Medulla oblongata (tissue), 1 donor: ENCODE data around the gene DTX3L.

ENCODE experiments used
- DNase-seq: peaks from one replicate; pipeline ENCODE4 v3.0.0-alpha.2; 2015; ENCODE audit errors: extremely low spot score

DTX3L gene

DNA sequence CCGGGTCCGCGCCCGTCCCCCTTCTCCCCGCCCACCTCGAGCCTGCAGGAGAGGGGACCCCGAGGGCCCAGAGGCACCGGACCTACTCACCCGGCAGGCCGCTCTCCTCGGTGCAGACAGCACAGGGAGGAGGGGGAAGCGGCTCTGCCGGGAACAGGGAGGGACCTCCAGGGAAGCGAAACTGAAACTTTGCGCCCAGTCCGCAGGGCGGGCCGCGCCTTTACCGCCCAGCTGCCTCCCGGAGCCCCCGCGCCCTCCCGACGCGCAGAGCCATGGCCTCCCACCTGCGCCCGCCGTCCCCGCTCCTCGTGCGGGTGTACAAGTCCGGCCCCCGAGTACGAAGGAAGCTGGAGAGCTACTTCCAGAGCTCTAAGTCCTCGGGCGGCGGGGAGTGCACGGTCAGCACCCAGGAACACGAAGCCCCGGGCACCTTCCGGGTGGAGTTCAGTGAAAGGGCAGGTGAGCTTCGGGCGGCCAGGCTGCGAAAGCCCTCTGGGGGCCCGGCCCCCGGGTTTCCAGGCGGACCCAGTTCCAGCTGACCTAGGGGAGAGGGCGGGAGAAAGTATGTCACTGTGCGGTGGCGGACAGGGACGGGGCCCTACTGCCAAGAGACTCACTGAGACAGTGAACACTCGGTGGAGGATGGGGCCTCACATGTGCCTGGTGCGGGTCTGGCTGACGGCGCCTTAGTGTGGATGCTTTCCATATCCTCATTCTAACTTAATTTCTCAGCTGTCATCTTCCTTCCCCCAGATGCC, at the start of gene DTX3L, which contains the start of gene PARP9:
TSS of gene DTX3L (plus strand) at position 184 of the 758 bp plus-strand sequence. CDS start at position 273, 89 bp downstream.
TSS of gene PARP9 (minus strand) at position 146 of the 758 bp plus-strand sequence. CDS start 4,680 bp downstream, outside the sequence.
- DNase-seq: peak; percentile 79

DNA sequence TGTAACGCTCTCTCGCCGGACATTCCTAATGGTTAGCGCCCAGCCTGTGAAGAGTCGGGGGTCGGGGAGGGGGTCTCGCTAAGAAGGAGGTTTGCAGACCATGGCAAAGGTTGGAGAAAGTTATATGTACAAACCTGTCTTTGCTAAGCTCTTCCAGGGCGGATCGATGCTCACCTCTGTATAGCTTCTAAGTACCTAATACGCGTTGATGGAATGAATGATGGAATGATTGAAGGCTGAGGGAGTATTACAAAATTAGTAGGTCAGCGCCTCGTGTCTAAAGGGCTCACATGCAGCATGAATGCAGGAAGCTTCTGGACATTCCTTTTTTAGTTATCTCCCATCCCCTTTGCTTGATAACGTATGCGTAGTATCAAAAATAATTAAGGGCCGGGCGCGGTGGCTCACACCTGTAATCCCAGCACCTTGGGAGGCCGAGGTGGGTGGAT, 49.1 kb upstream of the DTX3L start:
- DNase-seq: no peak

DNA sequence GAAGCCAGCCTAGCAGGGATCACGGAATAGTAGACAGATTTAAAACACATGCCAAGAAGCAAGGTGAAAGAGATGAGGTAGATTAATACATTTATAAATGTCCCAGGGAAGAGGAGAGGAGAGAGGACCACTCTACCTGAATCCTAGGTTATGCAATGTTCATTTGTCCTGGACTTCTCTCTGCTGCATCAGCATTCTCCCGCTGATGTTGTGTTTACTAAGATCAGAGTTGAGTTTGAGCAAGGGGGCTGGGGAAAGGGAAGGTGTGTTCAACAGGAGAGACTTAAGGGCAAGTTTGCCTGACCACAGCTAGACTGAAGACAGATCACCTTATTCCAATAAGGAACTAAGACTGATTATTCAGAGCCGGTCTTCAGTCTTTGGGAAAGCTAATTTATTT, 48.3 kb upstream of the DTX3L start:
- DNase-seq: no peak

DNA sequence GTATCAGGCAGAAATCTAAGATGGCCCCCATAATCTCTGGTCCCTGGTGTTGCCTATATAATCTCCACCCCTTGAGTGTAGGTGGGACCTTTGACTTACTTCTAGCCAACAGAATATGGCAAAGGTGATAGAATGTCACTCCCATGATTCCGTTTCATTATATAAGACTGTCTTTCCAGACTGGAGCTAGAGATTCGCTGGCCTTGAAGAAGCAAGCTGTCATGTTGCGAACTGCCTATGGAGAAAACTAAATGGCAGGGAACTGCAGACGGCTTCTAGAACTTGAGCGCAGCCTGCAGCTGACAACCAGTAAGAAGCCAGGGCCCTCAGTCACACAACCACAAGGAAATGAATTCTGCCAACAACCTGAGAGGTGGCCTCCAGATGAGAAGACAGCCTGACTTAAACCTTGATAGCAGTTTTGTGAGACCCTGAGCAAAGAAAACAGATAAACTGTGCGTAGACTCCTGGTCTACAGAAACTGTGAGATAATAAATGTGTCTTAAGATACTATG, 47.2 kb upstream of the DTX3L start:
- no peak for DNase-seq

DNA sequence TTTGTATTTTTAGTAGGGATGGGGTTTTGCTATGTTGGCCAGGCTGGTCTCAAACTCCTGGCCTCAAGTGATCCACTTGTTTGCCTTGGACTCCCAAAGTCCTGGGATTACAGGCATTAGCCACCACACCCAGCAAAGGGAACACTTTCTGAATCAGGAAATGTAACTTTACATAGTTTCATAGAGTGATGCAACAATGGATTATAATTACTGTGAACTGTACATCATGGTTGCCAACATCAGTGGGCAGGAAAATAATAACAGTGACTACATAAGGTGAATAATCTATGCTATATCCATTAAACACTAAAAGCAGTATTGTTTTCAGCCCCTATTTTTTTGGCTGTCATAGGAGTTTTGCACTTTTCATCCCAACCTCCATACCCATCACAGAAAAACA, 44.4 kb upstream of the DTX3L start:
- DNase-seq: no peak

DNA sequence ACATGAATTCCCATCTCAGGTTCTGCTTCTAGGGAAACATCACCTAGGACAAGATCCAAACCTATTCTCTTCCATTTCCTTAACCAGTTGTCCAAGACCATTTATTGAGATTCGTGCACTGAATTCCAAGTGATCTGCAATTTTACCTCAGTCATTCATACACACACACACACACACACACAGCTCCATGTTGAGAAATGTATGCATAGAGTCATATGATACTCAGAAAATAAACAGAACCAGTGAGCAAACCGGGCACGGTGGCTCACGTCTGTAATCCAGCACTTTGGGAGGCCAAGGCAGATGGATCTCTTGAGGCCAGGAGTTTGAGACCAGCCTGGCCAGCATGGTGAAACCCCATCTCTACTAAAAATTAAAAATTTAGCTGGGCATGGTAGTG, 43.3 kb upstream of the DTX3L start:
- DNase-seq: no peak

DNA sequence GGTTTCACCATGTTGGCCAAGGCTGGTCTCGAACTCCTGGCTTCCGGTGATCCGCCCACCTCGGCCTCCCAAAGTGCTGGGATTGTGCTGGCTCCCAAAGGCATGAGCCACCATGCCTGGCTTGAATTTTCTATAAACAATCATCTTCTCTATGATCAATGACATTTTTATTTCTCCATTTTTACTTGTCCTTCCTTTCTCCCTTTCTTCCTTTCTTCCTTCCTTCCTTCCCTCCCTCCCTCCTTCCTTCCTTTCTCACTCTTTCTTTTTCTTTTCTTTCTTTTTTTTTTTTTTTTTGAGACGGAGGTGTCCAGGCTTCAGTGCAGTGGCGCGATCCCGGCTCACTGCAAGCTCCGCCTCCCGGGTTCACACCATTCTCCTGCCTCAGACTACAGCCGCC, 40.8 kb upstream of the DTX3L start:
- DNase-seq: no peak

DNA sequence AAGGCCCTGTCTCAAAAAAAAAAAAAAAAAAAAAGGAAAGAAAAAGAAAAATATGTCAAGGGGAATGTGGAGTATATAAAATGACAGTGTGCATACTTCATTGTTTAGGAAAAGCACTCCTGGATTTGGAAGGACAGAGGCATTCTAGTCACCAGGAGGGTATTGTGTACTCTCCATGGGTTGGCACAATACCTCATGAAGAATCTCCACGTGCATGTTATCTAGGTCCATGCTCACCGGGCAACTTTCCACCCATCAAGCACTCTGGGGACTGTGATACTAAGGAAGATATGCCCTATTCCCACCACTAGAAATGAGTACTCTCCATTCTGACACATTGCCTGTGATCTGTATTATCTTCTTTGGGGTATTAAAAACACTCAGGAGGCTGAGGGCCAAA, 34.0 kb upstream of the DTX3L start:
- no peak for DNase-seq

DNA sequence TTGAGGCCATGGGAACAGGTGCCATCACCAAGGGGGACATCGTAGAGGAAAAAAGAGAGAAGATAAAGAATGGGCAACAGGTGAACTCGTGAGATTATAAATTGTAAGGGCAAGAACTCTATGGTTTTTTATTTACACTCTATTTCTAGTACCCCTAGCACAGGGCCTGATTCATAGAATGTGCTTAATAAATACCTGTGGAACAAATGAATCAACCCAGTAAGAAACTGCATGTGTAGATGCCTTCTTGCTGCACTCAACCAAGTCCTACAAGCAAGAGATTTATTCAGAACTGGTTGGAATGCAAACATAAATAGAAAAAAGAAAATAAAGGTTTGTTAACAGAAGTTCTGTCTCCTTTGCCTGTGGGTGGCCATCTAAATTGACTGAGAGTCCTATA, 30.7 kb upstream of the DTX3L start:
- no peak for DNase-seq

DNA sequence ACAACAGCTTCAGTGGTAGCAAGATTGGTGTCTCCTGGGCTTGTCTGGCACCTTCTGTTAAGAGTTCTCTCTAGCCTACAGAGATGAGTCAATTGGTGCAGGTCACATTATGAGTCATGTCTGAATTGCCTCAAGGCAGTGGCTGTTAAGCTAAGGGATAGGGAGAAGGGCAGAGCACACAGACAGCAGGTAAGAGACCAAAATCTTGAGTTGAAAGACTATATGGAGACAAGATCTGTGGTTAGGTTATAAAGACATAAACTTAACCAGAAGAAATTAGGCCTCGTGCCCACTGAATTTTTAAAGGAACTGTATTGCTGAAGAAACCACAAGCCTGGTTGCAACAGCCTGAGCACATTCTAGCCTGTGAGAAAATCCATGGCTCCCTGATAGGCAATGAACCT, 30.2 kb upstream of the DTX3L start:
- no peak for DNase-seq

DNA sequence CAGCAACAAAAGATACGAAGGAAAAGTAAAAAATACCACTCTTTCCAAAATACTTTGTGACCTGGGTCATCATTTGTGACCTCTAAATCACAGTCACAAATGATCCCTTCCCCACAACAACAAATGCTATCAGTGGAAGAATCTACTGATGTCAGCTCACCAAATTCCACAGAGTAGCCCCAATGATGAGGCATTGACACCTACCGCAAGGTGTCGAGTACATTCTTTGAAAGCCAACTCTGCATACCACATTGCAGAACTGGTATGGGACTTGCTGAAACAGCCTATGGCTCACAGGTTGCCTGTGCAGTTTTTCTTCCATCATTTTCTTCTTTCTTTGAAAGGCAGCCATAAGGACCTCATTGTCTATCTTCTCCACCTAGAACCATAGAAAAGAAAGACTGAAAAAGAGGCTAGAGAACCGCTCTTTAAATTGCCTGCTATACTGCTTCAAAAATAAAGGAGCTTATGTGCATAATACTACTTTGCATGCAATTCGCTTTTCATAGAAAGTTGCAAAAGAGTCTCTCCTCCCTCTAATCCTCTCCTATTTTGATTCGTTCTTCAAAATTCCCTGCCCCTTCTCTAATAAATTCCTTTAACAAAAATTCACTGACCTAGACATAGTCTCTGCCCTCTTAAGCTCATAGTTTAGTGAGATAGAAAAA, 28.0 kb upstream of the DTX3L start:
- DNase-seq: no peak

DNA sequence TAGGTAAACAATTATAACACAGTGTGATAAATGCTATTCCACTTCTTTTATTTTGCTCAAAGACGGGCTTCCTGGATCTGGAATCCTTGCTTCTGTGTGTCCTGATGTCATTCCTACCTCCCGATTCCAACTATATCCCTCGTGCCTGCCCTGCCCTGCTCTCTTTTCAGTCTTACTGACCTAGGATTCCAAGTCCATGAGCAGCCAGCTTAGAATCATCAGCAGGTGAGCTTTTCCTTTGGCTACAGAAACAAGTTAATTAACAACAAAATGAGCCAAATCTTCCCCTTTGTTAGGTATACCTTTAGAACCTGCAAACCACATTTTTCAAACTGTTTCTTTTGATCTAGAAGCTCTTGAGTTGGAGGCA, 27.5 kb upstream of the DTX3L start:
- no peak for DNase-seq

DNA sequence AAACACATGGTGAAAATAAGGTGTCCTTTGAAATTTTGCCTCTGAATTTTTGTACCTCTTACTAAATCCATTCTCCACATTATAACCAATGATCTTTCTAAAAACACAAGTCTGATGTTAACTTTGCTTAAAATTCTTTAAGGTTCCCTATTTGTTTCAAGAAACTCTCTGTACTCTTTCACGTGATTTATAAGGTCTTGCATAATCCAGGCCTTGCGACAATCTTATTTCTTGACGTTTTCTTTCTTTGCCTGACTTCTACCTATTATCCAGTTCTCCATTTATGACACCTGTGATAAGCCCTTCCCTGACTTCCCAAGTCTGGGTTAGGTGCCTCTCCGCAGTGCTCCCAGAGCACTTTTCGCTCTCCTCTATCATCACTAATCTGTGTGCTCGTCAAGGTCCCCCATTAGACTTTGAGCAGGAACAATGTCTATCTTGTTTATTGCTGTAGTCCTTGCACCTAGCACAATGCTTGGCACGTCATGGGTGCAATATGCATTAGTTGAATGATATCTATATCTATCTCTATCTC, 25.1 kb upstream of the DTX3L start:
- DNase-seq: peak; percentile 7

DNA sequence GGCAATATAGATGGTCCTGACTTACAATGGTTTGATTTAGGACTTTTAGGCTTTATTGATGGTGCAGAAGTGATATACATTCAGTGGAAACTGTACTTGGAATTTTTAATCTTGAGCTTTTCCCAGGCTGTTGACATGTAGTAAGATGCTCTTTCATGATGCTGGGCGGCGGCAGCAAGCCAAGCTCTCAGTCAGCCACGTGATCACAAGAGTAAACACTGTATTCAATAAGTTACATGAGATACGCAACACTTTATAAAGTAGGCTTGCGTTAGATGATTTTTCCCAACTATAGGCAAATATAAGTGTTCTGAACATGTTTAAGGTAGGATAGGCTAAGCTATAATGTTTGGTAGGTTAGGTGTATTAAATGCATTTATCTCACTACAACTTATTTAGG, 18.0 kb upstream of the DTX3L start:
- no peak for DNase-seq

DNA sequence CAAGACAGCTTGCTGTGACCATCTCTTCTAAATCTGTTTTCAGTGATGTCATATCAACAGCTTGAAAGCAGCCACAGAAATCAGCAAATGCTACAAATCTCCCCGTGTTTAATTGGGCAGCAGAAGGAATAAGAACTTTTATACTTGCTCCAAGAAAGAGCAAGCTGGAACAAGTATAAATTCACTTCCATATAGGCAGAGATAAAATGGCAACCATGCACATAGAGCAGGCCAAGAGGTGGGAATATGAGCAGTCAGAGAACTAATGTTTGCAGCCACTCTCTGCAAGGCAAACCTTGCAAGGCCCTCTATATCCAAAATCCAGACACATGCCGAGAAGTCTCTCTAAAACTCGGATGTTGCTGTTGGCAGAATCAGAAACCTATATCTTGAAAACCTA, 16.1 kb upstream of the DTX3L start:
- DNase-seq: no peak

DNA sequence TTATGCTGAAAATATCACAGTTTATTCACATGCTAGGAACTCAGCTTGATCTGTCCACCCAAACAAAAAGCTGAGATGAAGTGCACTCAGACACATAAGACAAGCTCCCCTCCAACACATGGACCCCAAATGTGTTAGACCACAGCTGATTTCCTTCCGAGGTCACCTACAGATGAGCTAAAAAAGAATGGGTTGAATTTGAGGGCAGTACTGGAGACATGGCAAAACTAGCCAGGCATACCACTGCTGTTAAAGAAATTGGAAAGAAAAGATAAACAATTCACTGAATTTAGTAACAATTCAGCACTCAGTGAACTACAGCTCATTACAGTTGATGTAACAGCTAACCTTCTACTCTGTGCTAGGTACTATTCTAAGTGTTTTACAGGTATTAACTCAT, 15.5 kb upstream of the DTX3L start:
- DNase-seq: no peak

DNA sequence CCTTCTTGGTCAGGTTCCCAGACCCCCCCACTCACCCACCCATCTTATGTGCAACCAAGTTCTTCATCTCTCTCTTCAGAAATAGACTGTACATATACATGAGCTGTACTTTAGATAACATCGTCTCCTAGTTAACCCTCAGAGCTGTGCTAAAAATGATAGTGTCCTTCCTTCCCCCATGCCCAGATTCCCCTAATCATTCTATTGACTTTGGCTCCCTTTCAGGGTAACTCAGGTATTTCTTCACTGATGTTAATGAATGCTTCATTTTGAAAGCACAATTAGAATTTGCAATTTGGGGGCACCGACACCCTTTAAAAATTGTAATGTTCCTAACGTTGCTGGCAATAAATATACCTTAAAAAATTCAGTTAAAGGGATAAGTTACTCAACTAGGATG, 11.0 kb upstream of the DTX3L start:
- DNase-seq: no peak

DNA sequence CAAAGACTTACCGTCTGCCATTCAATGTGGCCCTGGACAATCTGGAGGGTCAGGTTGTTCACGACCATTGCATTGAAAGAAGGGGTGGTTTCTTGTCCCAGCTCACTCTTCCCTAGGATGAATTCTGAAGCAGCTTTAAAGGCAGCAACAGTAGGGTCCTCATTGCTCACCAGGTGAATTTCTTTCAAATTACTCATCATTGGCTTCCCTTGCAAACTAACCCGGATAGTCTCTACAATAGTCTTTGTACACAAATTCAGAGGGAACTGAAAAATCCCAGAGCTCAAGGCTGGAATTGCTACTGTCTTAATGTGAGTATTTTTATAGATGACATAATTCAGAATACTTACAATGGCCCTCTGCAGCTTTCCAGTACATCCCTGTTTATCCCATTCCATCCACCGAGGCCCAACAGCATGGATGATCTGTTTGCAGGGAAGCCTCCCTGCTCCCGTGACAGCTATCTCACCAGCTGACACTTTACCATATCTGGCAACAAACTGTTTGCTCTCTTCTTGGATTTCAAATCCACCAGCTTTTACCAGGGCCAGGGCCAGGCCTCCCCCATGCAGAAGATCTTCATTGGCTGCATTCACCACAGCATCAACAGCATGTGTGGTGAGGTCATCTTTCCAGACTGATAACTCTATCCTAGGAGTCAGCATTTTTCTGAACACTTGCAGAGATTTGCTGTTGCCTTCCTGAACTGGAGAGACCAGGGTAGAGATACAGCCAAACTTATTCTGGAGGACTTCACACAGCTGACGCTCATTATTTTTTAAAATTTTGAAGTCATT, 8.7 kb upstream of the DTX3L start:
- DNase-seq: no peak

DNA sequence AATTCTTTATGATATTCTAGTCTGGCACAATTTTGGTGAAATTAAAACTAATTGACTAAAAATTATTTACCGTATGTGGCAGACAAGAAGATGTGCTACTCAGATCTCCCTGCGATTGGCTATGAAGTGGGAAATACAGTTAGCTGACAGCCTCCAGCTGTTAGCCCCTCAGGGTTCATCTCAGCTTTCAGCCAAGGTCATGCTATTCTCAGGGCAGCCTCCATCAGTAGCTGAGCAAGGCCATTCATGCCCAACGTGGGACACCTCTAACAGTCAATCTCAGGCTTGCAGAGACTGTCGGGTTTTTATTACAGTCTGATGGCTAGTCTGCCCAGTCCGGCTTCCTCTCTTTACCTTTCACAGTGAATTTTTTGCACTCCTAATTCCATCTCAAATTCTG, 6.8 kb upstream of the DTX3L start:
- no peak for DNase-seq

DNA sequence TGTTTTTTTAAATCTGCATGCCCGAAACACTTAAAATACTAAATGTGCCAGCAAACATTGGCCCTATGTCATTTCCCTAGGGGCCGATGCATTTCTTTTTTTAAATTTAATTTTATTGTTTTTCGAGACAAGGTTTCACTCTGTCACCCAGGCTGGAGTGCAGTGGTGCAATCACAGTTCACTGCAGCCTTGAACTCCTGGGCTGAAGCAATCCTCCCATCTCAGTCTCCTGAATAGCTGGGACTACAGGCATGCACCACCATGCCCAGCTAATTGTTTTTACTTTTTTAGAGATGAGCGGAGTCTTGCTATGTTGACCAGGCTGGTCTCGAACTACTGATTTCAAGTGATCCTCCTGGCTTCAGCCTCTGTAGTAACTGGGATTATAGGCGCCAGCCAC, 5.5 kb upstream of the DTX3L start:
- no peak for DNase-seq

DNA sequence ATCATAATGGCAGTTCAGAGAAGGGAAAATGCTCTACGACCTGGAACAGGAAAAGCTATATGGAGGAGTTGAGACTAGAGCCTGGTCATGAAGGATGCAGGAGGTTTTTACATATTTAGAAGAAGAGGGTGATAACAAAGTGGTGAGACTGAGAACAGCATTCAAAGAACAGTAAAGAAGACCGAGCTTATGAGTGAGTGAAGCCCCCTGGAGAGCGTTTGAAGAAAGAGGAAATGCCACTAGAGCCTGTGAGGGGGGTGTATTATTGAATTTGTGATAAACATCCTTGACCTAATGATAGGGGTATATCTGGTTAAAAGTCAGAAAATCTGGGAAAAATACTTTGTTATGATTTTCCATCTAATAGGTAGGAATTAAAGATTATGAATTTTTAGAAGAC, 4.2 kb upstream of the DTX3L start:
- no peak for DNase-seq

DNA sequence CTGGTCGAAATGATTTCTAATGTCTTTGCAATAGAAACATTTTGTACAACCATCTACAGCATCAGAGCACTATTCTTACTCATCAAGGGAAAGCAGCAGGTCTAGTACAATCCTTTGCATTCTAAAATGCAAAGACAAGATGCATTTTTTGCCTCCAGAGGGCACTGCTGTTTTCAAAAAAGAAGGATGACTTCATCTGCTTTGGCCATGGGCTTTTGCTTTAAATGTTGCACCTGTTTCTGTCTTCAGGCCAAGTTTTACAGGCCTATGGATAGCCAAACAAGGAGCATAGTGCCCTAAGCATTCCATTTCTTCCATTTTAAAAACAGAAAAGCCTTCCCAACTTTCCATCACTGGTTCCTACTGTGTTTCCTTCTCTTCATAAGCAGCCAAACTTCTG, 3.5 kb upstream of the DTX3L start:
- peak; percentile 67 for DNase-seq
